ENCODE data around the gene CDC7.

GRCh38 chr1:91513160-91513559 is 12.5 kb downstream of the CDC7 start:
- TF ChIP-seq CTCF (IDR thresholded peaks at IDR 0.05 in 4 of 5, conservative IDR thresholded peaks at IDR 0.05 in 1 of 5) = peak in 3 of 5 experiments; percentile 24 to 55 (median 27)
- TF ChIP-seq POLR2A (IDR thresholded peaks at IDR 0.05) = no peak

Data from gastrocnemius medialis (tissue), 4 donors.